A673 (cell line): Measurements from ENCODE around the gene ADCY4. TPM values are rescaled to one million over a fixed set of nuclear protein-coding genes. Genes with fewer than 3 reads are reported as not detected.
A peak's percentile ranks its signal among the peaks of the same experiment; 100 is the strongest.

ENCODE experiments used
- BruUV-seq: library from RNA; stranded (reverse); fragments of 400-500 nt; replicated peaks from 2 replicates; lab custom pipeline; 2021; lab: Mats Ljungman, UMichigan
- CTCF ChIA-PET: fragments of 300-600 bp; sonication (Branson Sonifier 250); formaldehyde crosslinking; loops from one replicate; lab custom pipeline; 2022; ENCODE audit warnings: antibody characterized with exemption; lab: Charles Lee
- POLR2A ChIA-PET: fragments of 300-600 bp; sonication (Branson Sonifier 250); formaldehyde crosslinking; loops from one replicate; lab custom pipeline; 2022; ENCODE audit warnings: antibody characterized with exemption; ENCODE audit not compliant: low non-redundant PET; lab: Charles Lee
- DNase-seq: peaks from one replicate; pipeline ENCODE4 v3.0.0-alpha.2; 2015; ENCODE audit warnings: low spot score
- H3K27ac ChIP-seq: fragments of 200-600 bp; sonication (generic); 2 replicates; pipeline ENCODE4 v1.5.1; 2016; ENCODE audit warnings: mixed run types, low read depth, mild to moderate bottlenecking, mixed read lengths, antibody characterized with exemption, low read length; ENCODE audit not compliant: poor library complexity, severe bottlenecking
- H3K27me3 ChIP-seq: fragments of 200-600 bp; sonication (generic); replicated peaks from 2 replicates; pipeline ENCODE4 v1.6.1; 2017; ENCODE audit warnings: mixed run types, low read depth, mild to moderate bottlenecking, mixed read lengths, antibody characterized with exemption, low read length; ENCODE audit not compliant: insufficient read depth, poor library complexity
- H3K36me3 ChIP-seq: fragments of 200-600 bp; sonication (generic); 2 replicates; pipeline ENCODE4 v1.6.1; 2016; ENCODE audit warnings: mixed run types, mild to moderate bottlenecking, mixed read lengths, antibody characterized with exemption, low read length; ENCODE audit not compliant: insufficient read depth, poor library complexity, severe bottlenecking
- H3K4me1 ChIP-seq: fragments of 200-600 bp; sonication (generic); 2 replicates; pipeline ENCODE4 v1.6.1; 2017; ENCODE audit warnings: mixed run types, mild to moderate bottlenecking, mixed read lengths, antibody characterized with exemption, low read length; ENCODE audit not compliant: insufficient read depth, poor library complexity, severe bottlenecking
- H3K4me3 ChIP-seq: fragments of 200-600 bp; sonication (generic); 2 replicates; pipeline ENCODE4 v1.5.1; 2016; ENCODE audit warnings: low read depth, mixed run types, mild to moderate bottlenecking, mixed read lengths, low read length; ENCODE audit not compliant: poor library complexity, severe bottlenecking
- H3K9me3 ChIP-seq: fragments of 200-600 bp; sonication (generic); 2 replicates; pipeline ENCODE4 v1.6.1; 2016; ENCODE audit warnings: mixed run types, low read depth, mild to moderate bottlenecking, mixed read lengths, antibody characterized with exemption, low read length; ENCODE audit not compliant: poor library complexity, severe bottlenecking
- CTCF ChIP-seq: fragments of 300-800, 200-600 bp; sonication (generic); conservative IDR thresholded peaks from 2 replicates; pipeline ENCODE4 v1.5.1; 2017; ENCODE audit warnings: low read depth, mild to moderate bottlenecking, antibody characterized with exemption, low read length, moderate library complexity, mixed read lengths
- EZH2 ChIP-seq: fragments of 200-600 bp; sonication (generic); IDR thresholded peaks from 2 replicates; pipeline ENCODE4 v1.6.1; 2017; ENCODE audit warnings: borderline replicate concordance, low read depth, mild to moderate bottlenecking, mixed read lengths, antibody characterized with exemption, low read length; ENCODE audit not compliant: poor library complexity, severe bottlenecking
- intact Hi-C: fragments of 100-400 bp; cut with micrococcal nuclease; formaldehyde crosslinking; loops from one replicate; pipeline ENCODE4 v1.10.0; 2022; ENCODE audit not compliant: unreplicated experiment
- total RNA-seq: library from RNA; stranded (reverse); gene quantifications from 2 replicates; pipeline ENCODE4 v1.2.3, GENCODE V29; 2021

Gene ADCY4
- total RNA-seq, 1 experiment from 2014 or later: 0.84 TPM

GRCh38 chr14:24298892-24299254 is 36.0 kb downstream of the ADCY4 start:
- CTCF ChIA-PET: interaction anchor here (1.2 to 1.7 kb wide), 2 partner anchors 10 to 56 kb away, joined by 7 to 9 read pairs; partner anchors contain the start of gene TINF2

GRCh38 chr14:24297190-24297964 is 37.5 kb downstream of the ADCY4 start:
- Histone ChIP-seq H3K4me3 (no peak overlapping the region), H3K36me3 (peaks cover 9% of the 10 kb centered on the region), H3K9me3 (no peaks in the 10 kb centered on the region), H3K4me1 (no peaks in the 10 kb centered on the region), H3K27ac (no peak overlapping the region), H3K27me3 (no peaks in the 10 kb centered on the region)
- peak; percentile 45 for DNase-seq
- intact Hi-C loops: loop anchor here (1.0 to 5.0 kb wide), 3 partner anchors 54 to 283 kb away; no protein-coding TSS in a partner anchor
- TF ChIP-seq CTCF (peak; percentile 64), EZH2 (no peak)
- no TSS peak for BruUV-seq
- CTCF ChIA-PET: interaction anchor here (0.8 to 2.2 kb wide), 9 partner anchors 10 to 239 kb away, joined by 3 to 36 read pairs (median 6); partner anchors contain the start of genes CIDEB, MDP1, RABGGTA and TINF2
- POLR2A ChIA-PET: no interaction called here

More at GRCh38 chr14:24298892-24299254, 36.0 kb downstream of the ADCY4 start:
- POLR2A ChIA-PET: no interaction called here
- Histone ChIP-seq H3K4me3 (peak overlapping the region; percentile 92), H3K36me3 (peaks cover 23% of the 10 kb centered on the region), H3K9me3 (no peaks in the 10 kb centered on the region), H3K27me3 (no peaks in the 10 kb centered on the region), H3K27ac (peak overlapping the region; percentile 82), H3K4me1 (no peaks in the 10 kb centered on the region)
- peak; percentile 20 for DNase-seq
- no peak for TF ChIP-seq CTCF
- no peak for TF ChIP-seq EZH2
- intact Hi-C loops: loop anchor here (5.0 kb wide), 1 partner anchor 242 kb away; no protein-coding TSS in a partner anchor
- BruUV-seq: no TSS peak

GRCh38 chr14:24296341-24297157 is 38.3 kb downstream of the ADCY4 start:
- no peak overlapping the region for H3K4me3 ChIP-seq
- intact Hi-C loops: loop anchor here (1.0 to 5.0 kb wide), 3 partner anchors 53 to 282 kb away; no protein-coding TSS in a partner anchor
- BruUV-seq: no TSS peak
- no peaks in the 10 kb centered on the region for H3K9me3 ChIP-seq
- peak; percentile 87 for DNase-seq
- CTCF ChIA-PET: interaction anchor here (0.5 to 2.2 kb wide), 10 partner anchors 11 to 238 kb away, joined by 3 to 36 read pairs (median 4); partner anchors contain the start of genes CIDEB, RABGGTA and TINF2
- no peak overlapping the region for H3K27ac ChIP-seq
- no peaks in the 10 kb centered on the region for H3K4me1 ChIP-seq
- no peaks in the 10 kb centered on the region for H3K27me3 ChIP-seq
- no peak for TF ChIP-seq EZH2
- peak; percentile 76 for TF ChIP-seq CTCF
- POLR2A ChIA-PET: no interaction called here
- peaks cover under 1% of the 10 kb centered on the region for H3K36me3 ChIP-seq
